Measurements from ENCODE around the gene PADI1.
A peak's percentile ranks its signal among the peaks of the same experiment; 100 is the strongest.

Gene PADI1, protein sequence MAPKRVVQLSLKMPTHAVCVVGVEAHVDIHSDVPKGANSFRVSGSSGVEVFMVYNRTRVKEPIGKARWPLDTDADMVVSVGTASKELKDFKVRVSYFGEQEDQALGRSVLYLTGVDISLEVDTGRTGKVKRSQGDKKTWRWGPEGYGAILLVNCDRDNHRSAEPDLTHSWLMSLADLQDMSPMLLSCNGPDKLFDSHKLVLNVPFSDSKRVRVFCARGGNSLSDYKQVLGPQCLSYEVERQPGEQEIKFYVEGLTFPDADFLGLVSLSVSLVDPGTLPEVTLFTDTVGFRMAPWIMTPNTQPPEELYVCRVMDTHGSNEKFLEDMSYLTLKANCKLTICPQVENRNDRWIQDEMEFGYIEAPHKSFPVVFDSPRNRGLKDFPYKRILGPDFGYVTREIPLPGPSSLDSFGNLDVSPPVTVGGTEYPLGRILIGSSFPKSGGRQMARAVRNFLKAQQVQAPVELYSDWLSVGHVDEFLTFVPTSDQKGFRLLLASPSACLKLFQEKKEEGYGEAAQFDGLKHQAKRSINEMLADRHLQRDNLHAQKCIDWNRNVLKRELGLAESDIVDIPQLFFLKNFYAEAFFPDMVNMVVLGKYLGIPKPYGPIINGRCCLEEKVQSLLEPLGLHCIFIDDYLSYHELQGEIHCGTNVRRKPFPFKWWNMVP

DNA sequence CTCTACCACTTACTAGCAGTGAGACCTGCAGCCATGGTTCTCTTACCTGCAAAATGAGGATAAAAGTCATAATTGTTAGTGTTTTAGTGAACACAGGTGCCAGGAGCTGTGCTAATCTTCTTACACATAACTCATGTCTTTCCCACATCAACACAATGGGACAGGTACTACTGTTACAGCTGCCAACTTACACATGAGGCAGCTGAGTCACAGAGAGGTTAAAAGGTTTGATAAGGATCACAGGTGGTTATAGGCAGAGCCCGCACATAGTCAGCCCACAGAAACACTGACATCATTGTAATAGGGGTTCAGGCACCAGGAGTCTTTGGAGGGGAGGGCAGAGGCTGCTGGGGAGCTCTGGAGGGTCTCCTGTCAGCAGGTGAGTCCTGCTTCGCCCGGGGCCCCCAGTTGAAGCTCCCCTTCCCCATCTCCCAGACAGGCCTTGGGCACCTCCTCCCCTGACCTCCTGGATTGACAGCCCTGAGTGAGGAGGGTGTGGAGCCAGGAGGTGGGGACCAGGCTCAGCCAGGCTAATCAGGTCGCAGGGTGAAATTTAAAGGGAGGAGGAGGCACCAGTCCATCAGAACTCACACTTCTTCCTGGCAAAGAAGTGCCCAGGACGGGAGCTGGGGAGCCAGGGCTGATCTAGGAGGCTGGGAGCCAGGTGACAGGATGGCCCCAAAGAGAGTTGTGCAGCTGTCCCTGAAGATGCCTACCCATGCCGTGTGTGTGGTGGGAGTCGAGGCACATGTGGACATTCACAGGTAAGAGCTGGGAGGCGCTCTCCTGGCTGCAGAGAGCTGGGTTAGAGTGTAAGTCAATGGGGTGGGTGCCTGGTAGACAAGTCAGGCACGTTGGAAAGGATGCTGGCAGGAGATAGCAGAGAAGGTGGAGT lies at the start of gene PADI1:
Gene PADI1, plus strand, starts transcription at position 583 of the 895 bp plus-strand sequence. Its CDS starts 90 bp downstream, at position 673.
- DNase-seq (ENCODE audit: low spot score) = no peak

DNA sequence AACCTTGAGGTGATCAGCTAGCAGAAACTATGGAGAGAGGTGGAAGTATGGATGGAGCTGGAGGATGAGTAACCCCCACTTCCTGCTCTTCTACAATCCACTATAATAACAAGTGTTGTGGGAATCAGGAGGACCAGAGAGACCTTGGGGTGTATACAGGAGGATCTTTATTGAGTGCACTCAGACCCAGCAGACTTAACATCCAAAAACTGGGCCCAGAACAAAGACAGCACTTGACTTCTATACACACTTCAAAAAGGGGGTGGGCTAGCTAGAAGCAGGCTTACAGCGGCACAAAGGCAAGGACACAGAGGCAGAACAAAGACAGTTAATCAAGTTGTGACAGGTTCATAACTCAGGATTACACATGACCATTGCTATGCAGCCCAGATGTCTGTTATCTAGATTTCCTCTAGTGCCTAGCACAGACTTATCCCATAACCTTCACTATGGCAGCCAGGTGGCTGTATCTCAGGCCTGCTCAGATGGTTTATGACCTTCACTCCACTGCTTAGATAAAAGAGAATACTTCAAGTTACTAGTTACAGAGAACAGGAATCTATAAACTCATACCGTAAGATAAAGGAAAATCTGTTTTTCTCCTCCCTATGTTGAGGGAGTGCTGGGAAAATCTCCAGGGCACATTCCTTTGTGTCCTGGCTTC lies 49.5 kb upstream of the PADI1 start:
- DNase-seq (ENCODE audit: low spot score) = no peak

DNA sequence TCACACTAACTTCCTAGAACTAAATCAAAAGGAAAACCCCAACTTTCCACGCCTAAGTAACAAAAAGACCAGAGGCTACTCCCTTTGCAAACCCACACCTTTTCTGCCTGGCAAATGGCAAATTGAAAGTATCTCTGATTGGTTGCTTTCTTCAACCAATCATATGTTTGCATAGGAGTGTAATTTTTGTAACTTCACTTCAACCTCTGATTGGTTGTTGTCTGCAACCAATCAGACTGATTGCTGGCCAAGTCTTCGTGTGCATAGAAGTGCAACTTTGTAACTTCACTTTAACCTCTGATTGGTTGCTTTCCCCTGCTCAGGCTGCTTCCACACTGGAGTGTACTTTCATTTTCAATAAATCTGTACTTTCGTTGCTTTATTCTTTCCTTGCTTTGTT lies 48.8 kb upstream of the PADI1 start:
- DNase-seq (ENCODE audit: low spot score) = no peak

DNA sequence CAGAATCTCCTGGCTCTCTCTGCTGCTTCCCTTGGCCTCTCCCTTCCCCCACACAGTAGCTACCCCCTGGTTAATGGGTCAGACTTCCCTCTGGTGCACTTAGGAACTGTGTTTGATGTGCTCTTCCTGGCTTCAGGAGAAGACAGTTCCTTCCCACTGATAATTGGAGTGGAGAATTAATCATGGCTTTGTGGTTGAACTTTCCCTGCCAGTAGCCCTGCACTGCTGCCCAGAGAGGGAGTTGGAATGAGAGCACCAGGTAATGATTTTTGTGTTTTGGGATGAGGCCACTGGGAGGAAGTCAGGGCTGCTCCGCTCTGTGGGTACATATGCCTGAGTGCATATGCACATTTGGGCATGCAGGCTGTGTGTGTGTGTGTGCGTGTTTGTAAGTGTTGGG lies 46.0 kb upstream of the PADI1 start:
- DNase-seq (ENCODE audit: low spot score) = no peak

DNA sequence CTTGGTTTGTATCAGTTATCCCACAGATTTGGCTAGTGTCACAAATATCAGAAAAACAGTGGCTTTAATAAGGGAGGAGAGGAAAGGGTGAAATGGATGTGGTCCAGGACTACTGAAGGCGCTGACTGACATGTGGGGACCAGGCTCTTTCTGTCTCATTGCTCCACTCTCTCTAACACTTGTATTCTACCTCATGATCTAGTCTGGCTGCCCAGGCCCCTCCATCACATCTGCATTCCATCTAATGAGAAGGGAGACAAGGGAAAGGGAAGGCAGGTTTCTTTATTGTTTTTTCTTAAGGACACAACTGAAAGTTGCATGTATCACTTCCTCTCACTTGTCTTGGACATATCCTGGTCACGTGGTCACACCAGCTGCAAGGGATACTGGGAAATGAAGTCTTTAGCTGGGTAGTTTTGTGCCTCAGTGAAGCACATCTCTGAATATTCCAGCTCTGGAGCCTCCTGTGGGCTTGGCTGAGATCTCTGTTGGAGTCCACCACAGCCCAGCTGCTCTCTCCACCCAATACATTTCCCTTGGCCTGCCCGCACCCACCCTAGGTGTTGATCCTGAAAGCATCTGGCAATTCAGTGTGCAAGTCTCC lies 43.7 kb upstream of the PADI1 start:
- no peak for DNase-seq (ENCODE audit: low spot score)

DNA sequence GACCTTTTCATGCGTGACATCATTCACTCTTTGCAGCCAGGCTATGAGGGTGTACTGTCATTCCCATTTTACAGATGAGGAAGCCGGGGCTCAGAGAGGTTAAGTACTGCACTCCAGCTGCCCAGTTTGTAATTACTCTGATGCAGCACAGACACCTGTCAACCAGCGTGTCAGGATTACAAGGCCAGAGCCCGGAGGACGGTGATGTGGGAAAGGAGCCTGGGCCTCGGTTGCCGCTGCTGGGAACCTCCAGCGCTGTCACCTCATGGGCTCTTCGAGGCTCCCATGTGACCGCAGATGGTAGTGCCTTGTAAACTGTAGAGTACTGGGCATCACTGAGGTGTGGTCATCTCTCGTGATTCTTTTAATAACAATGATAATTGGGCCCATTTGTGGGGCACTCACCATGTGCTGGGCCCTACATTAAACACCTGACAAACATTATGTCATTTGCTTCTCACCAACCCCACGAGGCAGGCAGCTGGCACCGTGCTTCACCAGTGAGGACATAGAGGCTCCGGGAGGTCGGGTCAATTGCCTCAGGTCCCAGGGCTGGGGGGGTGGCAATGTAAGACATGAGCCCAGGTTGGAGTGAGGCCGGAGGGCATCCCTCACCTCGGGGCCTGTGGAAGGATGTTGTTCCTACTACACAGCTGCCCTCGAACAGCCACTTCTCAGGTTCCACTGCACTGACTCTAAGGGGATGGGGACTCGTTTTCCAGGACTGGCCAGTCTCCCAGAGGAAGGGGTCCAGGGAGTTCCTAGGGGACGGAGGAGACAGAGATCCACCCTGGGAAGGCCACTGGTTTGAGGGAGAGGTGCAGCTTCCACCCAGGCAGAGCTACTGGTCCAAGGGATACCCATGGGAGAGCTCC lies 42.8 kb upstream of the PADI1 start:
- DNase-seq (ENCODE audit: low spot score) = no peak

DNA sequence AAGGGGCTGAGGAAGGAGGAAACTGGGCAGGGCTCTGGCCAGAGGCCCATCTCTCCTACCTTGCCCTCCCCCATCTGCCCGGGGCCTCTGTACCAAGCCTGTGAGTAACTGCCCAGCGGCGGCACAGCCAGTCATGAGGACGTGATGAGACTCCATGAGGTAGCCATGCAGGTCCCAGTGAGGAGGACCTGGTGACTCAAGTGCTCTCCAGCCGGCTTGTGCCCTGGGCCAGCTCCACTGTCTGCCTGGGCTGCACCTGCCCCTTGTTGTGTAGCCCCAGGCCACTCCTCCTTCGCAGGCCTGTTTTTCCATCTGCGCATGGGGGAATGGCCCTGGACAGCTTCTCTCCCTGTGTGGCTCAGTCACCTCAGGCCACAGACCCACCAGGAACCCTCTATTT lies 42.0 kb upstream of the PADI1 start:
- no peak for DNase-seq (ENCODE audit: low spot score)

DNA sequence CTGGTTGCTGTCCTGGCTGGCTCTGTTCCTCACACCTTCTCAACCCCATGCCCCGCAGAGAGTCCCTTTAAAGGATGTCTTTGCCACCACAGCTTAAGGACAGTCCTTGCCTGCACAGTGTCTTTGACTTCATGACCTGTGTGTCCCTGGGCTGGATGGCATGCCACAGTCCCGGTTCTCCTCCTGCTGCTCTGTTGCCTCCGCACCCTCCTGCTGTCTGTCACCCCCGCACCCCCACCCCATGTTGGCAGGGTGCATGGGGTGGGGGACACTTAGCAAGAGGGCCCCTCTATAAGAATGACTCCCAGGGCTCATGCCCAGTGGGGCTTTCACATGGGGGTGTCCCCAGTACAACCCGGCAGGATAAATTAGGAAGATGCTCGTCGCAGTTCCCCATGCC lies 41.6 kb upstream of the PADI1 start:
- DNase-seq (ENCODE audit: low spot score) = no peak

DNA sequence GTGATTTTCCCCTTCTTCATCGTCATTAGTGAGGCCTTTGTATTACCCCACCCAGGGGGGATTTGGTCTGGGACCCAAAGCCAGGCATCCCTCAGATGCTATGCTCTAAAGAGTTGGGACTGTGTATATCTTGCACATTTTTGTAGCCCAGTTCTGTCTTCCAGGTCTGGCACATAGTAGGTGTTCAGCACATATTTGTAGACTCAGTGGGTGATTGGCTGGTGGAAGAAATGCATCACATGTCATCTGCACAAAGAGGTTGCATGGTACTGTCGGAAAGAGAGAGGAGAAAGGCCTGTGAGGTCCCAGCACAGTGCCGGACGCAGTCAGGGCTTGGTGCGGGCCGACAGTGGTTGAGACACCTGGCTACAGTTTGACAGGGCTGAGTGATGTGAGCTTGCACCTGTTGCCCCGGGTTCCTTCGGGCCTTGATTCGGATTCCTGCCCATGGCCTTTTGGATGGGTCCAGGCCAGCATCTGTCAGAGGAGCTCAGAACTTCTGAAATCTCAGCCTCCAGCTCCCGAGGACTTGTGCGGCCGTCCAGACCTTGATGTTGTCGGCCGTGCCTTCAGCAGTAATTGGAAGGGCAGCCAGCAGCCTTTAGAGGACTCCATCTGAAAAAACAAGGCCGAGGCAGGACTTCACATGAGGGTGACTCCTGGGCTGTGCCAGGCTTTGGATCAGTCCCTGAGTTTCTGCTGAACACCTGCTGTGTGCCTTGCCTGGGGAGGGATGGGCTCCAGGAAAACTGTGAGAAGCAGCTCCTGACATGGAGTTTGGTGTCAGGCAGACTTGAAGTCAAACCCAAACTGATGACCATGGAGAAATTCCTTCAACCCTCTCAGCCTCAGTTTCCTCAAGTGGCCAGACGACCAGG lies 40.9 kb upstream of the PADI1 start:
- no peak for DNase-seq (ENCODE audit: low spot score)

DNA sequence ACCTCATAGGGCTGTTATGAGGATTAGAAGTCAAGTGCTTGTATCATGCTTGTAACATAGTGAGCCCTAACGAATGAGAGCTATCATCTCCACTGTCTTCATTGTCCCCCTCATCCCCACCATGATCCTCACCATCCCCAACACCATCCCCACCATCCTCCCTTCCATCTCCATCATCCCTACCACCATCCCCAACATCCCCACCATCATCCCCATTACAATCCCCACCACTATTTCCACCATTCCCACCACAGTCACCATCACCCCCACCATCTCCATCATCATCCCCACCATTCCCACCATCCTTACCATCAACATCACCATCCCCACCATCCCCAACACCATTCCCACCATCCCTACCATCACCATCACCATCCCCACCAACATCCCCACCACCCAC lies 39.1 kb upstream of the PADI1 start:
- DNase-seq (ENCODE audit: low spot score) = no peak

DNA sequence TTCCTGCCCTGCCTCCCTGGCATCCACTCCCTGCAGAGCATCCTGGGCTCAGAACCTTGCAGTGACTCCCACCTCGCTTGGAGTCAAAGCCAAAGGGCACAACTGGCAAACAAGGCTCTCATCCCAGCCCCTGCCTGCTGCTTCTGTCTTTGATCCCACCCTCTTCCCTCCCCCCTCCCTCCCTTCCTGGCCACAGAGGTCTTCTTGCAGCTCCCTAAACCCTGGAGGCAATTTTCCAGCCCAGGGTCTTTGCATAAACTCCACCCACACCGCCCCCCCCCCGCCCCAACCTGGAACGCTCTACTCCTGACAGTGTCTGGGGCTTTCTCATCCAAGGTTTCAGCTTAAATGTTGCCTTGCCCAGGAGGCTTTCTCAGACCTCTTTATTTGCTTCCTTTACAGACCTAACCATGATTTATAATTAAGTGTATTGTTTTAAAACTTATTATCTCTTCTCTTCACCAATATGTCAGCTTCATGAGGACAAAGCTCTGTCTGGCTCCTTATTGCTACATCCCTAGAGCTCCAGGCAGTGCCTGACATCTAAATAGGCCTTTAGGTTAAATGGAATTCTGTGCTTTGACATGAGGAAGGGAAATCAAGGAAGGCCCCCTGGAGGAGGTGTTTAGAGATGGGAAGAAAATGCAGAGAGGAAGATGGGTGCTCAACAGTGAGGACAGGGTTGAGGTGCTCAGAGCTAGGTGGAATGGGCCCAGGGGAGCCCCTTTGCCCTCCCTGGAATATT lies 37.7 kb upstream of the PADI1 start:
- DNase-seq (ENCODE audit: low spot score) = no peak

DNA sequence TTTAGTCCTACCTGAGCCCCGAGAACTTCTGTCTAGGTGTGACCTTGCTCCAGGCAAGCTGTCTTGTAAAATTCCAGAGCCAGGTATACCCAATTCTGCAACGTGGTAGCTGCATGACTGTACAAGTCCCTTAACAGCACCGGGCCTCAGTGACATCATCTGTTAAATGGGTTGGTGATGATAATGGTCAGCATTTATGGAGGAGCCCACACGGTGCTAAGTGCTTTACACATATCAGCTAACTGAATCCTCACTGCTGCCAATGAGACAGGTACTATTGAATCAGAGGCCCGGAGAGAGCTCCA lies 37.2 kb upstream of the PADI1 start:
- no peak for DNase-seq (ENCODE audit: low spot score)

DNA sequence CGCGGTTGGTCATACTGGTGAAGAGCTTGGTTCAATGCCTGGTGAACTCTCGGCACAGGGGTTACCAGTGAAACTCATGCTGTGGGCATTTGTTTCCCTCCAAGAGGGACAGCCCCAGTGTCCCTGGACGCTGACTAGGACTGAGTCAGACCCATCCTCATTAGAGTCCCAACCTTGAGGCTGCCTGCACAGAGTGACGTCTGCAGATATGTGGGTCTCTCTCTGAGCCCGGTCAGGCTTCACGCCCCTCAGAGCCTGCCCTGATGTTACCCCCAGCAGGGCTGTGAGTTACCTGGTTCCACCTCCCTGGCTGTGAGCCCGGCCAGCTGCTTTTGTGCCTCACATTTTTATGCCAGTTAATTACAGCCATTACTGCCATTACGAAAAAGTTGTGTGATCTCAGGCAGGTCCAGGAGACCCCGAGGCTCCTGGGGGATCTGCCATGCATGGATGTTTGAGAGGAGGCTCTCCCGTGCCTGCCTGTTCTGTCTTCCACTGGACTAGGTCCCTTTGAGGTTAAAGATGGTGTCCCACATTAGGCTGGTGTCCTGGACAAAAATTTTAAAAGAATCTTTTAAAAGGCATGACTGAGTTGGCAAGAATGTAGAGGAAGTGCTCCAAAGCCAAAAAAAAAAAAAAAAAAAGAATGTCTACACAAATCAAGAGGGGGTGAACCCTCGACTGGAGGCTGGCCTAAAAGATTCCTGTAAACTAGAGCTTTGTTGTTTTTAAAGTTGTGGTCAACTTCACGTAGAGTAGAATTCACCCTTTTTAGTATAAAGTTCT lies 36.6 kb upstream of the PADI1 start:
- no peak for DNase-seq (ENCODE audit: low spot score)

DNA sequence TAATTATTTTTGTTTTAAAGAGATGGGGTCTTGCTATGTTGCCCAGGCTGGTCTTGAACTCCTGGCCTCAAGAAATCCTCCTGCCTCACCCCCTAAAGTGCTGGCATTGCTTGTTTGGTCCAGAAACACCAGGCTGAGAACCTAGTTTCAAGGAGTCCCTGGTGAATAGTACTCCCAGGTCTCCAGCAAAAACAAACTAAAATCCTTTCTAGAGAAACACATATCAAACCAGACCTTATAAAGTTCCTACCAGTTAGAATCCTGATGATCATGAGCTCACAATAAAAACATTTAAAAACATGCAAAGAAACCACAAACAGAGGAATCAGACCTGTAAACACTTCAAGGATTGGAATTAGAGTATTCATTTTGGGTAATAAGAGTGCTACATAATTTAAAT lies 34.4 kb upstream of the PADI1 start:
- DNase-seq (ENCODE audit: low spot score) = no peak

DNA sequence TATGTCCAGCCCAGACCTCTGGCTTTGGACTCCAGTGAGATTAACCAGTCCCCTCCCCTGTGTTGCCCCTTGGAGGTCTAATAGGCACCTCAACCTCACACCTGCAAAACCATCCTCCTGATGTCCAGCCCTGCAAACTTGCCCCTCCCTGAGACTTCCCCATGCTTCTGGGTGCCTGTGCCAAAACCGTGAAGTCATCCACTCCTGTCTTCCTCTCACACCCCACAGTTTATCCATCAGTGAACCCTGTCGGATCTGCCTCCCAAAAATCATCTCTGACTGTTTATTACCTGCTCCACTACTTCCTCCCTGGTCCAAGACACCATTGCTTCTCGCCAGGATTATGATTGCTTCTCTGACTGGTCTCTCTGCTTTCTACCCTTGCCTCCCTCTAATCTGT lies 31.7 kb upstream of the PADI1 start:
- DNase-seq (ENCODE audit: low spot score) = no peak

DNA sequence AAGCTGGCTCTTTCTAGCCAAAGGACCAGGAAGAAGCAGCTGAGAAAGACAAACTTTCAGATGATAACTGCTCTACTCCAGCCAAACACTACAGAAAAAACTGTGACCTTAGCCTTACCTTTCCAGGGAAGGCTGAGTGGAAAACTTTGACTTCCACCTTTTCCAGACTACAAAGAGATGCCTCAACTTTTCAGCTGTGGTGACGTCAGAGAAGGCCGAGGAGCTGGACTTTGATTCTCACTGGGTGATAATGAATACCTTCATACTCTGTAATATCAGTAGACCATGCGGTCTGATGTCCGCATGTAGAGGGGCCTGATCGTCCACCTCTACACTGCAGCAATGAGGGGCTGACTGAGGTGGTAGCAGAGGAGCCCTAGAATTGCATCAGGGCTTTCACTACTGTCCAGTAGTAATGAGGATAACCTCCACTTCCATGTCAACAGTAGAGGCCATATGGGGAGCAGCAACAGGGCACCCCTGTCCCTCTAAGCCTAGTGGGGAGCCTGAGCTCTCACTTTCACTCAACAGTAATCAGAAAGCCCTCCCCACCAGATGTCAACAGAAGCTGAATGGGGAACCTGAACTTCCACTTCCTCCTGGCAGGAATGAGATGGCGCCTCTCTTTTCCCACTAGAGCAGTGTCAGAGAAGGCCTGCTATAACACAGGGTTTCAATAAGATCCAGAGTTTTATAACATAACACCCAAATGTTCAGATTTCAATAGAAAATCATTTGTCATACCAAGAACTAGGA lies 28.4 kb upstream of the PADI1 start:
- DNase-seq (ENCODE audit: low spot score) = peak; percentile 3

DNA sequence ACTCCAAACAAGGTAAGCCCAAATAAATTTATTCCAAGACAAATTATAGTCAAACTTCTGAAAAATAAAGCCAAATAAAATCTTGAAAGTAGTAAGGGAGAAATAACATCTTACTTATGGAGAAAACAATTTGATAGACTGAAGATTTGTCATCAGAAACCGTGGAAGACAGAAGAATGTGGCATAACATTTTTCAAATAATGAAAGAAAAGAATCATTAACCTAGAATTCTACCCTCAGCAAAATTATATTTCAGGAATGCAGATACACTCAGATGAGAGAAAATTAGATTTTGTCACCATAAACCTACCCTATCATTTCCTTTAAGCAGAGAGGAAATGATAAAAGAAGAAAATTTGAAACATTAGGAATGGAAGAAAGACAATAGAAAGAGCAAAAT lies 27.3 kb upstream of the PADI1 start:
- no peak for DNase-seq (ENCODE audit: low spot score)
